HG02610 (cell line): ENCODE results near the gene ACE.

Experiments
- ATAC-seq: cut with Tn5 transposase; IDR thresholded peaks from one replicate; pipeline ENCODE4 v1.9.1; 2021; ENCODE audit warnings: mild to moderate bottlenecking, moderate library complexity; ENCODE audit not compliant: unreplicated experiment

ACE gene

DNA sequence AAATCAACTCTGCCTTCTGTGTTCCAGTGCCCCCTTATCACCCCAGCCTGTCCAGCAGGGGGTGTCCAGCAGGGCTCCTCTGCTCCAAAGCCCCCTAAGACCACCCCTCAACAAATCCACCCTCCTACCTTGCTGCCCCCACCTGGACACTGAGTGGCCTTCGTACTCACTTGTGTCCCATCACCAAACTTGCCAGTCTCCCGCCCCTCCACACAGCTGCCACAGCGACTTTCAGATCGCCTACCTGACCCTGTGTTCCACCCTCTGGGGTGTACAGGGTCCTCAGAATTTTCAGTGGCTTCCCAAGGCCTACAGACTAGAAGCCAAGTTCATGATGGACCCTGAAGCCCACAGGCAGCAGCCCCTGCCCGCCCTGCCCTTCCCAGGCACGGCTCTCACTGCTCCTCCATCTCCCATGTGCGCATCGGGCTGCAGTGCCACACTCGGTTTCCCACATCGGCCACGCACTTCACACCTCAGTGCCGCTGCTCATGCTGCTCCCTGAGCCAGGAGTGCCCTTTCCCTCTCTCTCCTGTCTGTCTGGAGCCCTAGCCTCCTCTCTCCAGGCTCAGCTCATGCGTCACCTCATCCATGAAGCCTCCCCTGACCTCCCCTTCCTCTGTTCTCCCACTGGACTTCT is 58.1 kb downstream of the ACE start:
- ATAC-seq, result no peak

DNA sequence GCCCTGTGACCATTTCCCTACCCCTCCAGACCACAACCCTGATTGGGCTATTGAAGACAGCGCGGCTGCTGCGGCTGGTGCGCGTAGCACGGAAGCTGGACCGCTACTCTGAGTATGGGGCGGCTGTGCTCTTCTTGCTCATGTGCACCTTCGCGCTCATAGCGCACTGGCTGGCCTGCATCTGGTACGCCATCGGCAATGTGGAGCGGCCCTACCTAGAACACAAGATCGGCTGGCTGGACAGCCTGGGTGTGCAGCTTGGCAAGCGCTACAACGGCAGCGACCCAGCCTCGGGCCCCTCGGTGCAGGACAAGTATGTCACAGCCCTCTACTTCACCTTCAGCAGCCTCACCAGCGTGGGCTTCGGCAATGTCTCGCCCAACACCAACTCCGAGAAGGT is 58.8 kb downstream of the ACE start:
- no peak for ATAC-seq

DNA sequence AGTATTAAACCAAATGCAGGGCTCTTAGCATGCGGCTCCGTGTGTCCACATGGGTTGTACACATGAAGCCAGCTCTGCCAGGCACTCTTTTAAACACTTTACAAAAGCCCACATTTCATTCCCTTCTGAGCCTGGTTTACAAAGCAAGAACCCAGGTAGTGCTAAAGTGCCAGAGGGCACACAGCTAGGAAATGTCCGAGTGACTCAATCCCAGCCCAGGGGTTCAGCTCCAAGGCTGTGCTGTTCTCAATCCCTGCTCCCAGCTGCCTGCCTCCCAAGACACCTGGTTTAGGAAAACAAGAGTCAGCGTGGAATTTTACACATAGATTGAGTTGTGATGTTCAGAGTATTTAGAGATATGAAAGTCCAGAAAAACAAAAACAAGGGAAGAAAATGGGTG is 60.1 kb downstream of the ACE start:
- no peak for ATAC-seq

DNA sequence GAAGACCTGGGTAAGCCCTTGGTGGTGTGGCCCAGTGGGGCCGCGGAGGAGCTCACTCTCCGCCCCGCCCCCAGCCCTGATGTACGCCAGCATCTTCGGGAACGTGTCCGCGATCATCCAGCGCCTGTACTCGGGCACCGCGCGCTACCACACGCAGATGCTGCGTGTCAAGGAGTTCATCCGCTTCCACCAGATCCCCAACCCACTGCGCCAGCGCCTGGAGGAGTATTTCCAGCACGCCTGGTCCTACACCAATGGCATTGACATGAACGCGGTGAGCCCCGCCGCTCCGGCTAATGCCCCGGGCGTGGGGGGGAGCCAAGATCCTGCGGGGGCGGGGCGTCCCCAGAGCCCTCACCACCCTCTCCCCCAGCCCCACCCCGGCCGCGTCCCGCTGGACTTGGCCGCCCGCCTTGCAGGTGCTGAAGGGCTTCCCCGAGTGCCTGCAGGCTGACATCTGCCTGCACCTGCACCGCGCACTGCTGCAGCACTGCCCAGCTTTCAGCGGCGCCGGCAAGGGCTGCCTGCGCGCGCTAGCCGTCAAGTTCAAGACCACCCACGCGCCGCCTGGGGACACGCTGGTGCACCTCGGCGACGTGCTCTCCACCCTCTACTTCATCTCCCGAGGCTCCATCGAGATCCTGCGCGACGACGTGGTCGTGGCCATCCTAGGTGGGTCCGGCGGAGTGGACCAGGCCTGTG is 61.3 kb downstream of the ACE start:
- no peak for ATAC-seq

DNA sequence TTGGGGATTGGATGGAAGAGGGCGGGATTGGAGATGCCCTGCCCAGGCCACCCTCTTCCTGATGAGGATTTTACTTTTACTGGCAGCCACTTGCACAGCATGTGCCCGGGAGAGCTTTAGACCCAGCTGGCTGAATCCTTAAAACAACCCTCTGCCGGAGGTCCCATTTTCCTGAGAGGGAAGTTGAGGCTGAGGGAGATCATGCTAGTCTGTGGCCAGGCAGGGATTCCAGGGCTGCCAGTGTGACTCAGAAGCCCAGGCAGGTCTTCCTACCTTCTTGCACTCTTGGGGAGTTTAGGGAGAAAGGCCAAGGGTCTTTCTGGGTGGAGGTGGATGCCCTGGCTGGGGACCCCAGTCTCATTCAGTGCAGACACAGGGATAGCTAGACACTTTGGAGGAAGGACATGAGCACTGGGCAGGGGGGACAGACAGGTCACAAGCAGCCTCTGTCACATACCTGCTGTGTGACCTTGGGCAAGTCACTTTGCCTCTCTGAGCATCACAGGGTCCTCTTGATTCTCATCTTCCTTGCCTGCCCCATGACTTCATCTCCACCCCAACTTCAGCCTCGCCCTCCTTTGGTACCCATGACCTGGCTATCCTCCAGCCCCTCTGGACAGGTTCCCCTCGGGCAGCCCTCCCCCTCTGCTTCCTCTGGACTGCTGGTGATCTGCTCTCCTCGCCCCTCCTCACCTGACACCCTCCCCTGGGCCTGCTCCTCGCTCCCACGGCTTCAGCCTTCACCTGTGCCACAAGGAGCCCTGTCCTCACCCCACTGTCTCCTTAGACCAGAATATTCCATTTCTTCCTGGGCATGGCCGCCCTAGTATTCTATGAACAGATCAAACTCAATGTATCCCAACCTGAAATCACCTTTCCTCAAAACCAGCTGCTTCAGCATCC is 62.1 kb downstream of the ACE start:
- ATAC-seq, result no peak

DNA sequence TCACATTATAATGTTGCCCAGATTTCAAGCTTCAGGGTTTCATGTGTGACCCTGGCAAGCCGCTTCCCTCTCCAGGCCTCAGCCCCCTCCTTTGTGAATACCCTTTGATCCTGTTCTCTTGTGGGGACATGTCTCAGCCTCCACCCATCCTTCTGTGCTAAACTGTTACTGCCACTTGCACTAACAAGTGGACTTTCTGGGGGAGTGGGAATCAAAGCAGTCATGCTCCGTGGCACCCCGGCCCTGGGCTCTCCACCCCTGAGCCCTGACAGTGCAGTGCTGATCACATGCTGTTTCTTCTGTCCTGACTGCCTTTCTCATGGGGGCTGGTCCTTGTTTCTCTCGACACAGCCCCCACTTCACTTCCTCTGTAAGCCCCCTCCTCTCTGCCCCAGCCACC is 63.7 kb downstream of the ACE start:
- no peak for ATAC-seq

DNA sequence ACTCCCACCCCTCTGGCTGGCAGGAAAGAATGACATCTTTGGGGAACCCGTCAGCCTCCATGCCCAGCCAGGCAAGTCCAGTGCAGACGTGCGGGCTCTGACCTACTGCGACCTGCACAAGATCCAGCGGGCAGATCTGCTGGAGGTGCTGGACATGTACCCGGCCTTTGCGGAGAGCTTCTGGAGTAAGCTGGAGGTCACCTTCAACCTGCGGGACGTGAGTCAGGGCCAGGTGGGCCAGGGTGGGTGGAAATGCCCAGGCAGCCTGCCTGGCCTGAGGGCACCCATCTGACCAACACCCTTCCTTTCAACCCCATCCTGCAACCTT is 65.3 kb downstream of the ACE start:
- ATAC-seq, result no peak

DNA sequence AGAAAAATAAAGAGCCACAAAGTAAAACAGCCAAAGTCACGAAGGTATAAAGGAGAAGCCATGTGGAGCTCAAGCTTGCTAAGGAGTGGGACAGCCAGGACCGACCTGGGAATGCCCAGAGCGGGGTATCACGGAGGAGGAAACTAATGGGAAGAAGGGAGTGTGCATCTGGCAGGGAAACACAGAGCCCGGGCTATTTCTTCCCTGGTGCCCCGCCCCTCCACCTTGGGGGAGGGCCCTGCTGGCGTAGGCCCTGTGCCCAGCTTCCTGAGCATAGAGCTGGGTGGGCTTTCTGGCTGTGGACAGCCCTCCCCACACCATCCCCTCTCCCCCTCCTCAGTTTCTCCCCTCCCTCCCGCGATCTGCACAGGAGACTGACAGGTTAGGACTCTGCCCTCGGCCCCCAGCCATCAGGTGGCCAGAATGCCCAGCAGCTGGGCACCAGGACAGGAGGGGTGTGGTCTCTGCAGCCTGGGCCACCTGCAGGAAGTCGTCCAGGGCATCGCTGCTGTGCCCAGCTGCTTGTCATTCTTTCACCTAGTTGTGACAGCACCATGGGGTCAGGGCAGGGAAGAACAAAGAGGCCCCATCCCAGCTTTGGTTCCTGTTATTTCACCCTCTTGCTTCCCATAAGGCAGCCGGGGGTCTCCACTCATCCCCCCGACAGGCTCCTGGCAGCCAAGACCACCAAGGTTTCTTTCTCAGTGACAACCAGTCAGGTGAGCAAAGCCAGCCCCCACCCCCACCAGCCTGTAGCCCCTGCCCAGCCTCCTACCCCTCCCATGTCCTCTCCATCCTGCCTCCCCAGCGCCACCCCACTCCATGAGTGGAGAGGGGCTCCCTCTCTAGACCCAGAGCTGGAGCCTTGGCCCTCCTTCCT is 66.3 kb downstream of the ACE start:
- no peak for ATAC-seq

DNA sequence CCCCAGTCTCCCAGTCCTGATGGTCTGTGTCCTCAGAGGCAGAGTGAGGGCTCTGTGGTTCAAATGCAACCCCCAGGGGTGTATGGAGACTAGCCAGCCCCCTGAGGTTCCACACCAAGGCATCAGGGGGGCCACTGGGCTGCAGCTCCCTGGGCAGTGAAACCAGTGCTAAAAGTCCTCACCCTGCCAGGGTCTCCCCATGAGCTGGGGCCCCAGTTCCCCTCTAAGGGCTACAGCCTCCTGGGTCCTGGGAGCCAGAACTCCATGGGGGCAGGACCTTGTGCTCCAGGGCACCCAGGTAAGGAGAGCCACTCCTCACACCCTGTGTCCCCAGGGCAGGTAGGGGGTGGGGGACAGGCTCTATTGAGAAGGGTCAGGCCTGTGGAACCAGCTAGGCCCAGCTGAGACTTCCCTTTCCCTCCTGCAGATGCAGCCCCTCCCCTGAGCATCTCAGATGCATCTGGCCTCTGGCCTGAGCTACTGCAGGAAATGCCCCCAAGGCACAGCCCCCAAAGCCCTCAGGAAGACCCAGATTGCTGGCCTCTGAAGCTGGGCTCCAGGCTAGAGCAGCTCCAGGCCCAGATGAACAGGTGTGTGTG is 67.1 kb downstream of the ACE start:
- no peak for ATAC-seq

DNA sequence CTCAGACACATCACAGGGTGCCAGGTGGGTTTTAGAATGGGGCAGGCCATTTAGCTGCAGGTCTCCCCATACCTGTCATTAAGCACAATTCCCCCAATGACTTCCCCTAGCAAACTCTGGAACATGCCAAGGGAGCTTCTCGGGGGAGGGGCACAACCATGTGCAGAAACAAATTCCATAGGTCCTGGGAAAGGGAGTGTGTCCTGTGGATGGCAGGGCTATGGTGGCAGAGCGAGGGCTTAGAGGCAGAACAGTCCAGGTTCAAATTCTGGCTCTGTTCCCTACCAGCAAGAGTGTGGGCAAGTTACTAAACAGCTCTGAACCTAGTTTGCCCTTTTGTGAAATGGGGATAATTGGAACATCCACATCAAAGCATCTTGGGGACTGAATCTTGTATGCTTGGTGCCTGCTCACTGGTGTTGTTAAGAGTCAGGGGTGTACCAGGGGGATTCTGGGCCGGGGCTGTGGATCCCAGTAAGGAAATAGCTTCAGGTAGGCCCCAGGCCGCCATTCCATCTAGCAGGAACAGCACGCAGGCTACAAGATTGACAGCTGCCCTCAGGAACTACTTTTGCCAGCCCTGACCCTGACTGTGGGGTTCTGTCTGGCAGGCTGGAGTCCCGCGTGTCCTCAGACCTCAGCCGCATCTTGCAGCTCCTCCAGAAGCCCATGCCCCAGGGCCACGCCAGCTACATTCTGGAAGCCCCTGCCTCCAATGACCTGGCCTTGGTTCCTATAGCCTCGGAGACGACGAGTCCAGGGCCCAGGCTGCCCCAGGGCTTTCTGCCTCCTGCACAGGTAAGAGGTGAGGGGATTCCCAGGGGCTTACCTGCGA is 67.8 kb downstream of the ACE start:
- no peak for ATAC-seq

DNA sequence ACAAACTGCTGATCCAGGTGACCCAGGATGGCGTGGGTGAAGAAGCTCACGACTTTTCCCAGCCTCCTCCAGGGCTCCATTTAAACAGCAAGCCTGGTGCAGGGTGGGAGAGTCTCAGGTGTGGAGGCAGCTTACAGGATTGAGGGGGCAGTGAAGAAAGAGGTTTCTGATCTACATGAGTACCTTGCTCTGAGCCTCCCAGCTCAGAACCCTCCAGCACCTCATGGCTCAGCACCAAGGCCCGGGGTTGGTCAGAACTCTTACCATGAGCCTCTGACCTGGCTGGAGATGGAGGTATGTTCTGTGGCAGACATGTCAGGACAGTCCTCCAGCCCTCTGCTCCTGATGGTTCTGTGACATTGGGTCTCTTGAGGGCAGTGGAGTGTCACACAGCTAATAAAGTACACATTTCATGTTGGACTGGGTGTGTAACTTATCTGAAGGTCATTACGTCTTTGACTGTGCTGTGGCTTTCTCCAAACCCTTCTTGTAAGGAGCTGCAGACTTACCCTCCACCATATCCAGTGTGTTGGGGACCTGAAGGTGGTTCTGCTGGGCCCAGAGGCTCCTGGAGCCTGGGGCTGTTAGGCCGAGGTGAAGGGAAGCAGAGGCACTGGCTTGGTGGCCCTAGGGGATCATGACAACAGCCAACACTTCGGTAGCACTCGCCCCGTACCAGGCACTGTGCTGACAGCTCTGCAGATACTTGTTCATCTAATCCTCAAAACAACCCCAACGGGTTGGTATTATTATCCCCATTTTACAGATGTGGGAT is 69.6 kb downstream of the ACE start:
- no peak for ATAC-seq

DNA sequence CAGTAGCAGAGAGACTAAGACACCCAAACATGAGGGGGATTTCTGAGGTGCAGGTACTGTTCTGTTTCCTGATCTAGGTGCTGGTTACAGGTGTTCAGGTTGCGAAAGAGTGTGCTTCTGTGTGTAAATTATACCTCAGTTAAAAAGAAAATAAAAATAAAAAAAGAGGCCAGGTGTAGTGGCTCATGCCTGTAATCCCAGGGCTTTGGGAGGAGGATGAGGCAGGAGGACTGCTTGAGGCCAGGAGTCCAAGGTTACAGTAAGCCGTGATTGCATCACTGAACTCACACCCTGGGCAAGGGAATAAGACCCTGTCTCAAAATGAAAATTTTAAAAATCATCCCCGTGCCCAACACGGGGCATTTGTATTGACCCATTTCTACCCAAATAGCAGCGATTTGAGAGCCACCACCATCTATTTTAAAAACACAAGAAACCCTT is 70.2 kb downstream of the ACE start:
- ATAC-seq, result no peak
